Fibroblast of villous mesenchyme (primary cell): ENCODE measurements around the gene MAP3K6. TPM values are rescaled to one million over a fixed set of nuclear protein-coding genes. Genes with fewer than 3 reads are reported as not detected.

Source experiments
- DNase-seq: peaks from one replicate; pipeline ENCODE4 v3.0.0-alpha.2; 2010; ENCODE audit warnings: low read depth
- H3K4me3 ChIP-seq: 2 replicates; pipeline ENCODE4 v1.5.1; 2011; ENCODE audit warnings: low read depth, mild to moderate bottlenecking, low read length
- CTCF ChIP-seq: IDR thresholded peaks from 2 replicates; pipeline ENCODE4 v1.5.1; 2012; ENCODE audit warnings: low read depth, mild to moderate bottlenecking, low read length; ENCODE audit not compliant: insufficient read depth
- total RNA-seq: library from RNA; depleted of rRNA; stranded (reverse); fragments of >200 nt; gene quantifications from 2 replicates; pipeline ENCODE4 v1.2.3, GENCODE V29; 2012

MAP3K6 gene
- total RNA-seq, 1 donor = 25.9 TPM

- TF ChIP-seq CTCF = no peak
- DNase-seq = no peak
Measured at GRCh38 chr1:27379564-27380122, 12.9 kb upstream of the MAP3K6 start.

GRCh38 chr1:27377760-27378495 lies 11.2 kb upstream of the MAP3K6 start:
- DNase-seq = no peak
- TF ChIP-seq CTCF = no peak
- H3K4me3 ChIP-seq = no peak overlapping the region

More at GRCh38 chr1:27379564-27380122, 12.9 kb upstream of the MAP3K6 start:
- H3K4me3 ChIP-seq = no peak overlapping the region

- DNase-seq = no peak
- TF ChIP-seq CTCF = no peak
- H3K4me3 ChIP-seq = no peak within 1 kb of the TSS
Measured at GRCh38 chr1:27374362-27375086, 7.8 kb upstream of the MAP3K6 start, which contains the start of gene FCN3. Gene FCN3 (minus strand): TSS chr1:27374824. CDS start chr1:27374818, 6 bp downstream.

GRCh38 chr1:27372808-27373690 lies 6.3 kb upstream of the MAP3K6 start:
- TF ChIP-seq CTCF = peak; percentile 41
- no peak overlapping the region for H3K4me3 ChIP-seq
- DNase-seq = no peak

- TF ChIP-seq CTCF = no peak
- no peak for DNase-seq
- no peak overlapping the region for H3K4me3 ChIP-seq
Measured at GRCh38 chr1:27372022-27372807, 5.5 kb upstream of the MAP3K6 start.
